8988T (cell line): ENCODE measurements around the gene EYS.
"Not testable (repeated sequence)": the region's sequence is repeated elsewhere in the genome, so short reads cannot be mapped to it uniquely, and the experiment has no call there.

ENCODE experiments used
- DNase-seq: peaks from one replicate; pipeline ENCODE4 v3.0.0; 2011

EYS gene

GRCh38 chr6:64083261-64083660 is 1623.8 kb downstream of the EYS start:
- no peak for DNase-seq

- DNase-seq, result no peak
Measured at GRCh38 chr6:64081453-64081852, 1625.6 kb downstream of the EYS start.

- DNase-seq, result no peak
Measured at GRCh38 chr6:64074981-64075380, 1632.0 kb downstream of the EYS start.

- no peak for DNase-seq
Measured at GRCh38 chr6:64072686-64073085, 1634.3 kb downstream of the EYS start.

- no peak for DNase-seq
Measured at GRCh38 chr6:64064919-64065318, 1642.1 kb downstream of the EYS start.

- DNase-seq, result no peak
Measured at GRCh38 chr6:64062960-64063683, 1643.9 kb downstream of the EYS start.

GRCh38 chr6:64054861-64055260 is 1652.2 kb downstream of the EYS start:
- DNase-seq, result no peak

GRCh38 chr6:64050590-64050989 is 1656.4 kb downstream of the EYS start:
- DNase-seq, result no peak

GRCh38 chr6:64049736-64050135 is 1657.3 kb downstream of the EYS start:
- DNase-seq, result no peak

GRCh38 chr6:64046746-64047208 is 1660.2 kb downstream of the EYS start:
- DNase-seq, result no peak

- DNase-seq, result no peak
Measured at GRCh38 chr6:64041373-64041772, 1665.7 kb downstream of the EYS start.

- DNase-seq, result no peak
Measured at GRCh38 chr6:64040113-64040512, 1666.9 kb downstream of the EYS start.

GRCh38 chr6:64037427-64037826 is 1669.6 kb downstream of the EYS start:
- DNase-seq, result no peak

GRCh38 chr6:64034910-64035655 is 1671.9 kb downstream of the EYS start:
- no peak for DNase-seq

GRCh38 chr6:64034291-64034690 is 1672.7 kb downstream of the EYS start:
- no peak for DNase-seq

- not testable (repeated sequence) for DNase-seq
Measured at GRCh38 chr6:64030950-64031618, 1675.9 kb downstream of the EYS start.

GRCh38 chr6:64023693-64024092 is 1683.3 kb downstream of the EYS start:
- DNase-seq, result no peak

- DNase-seq, result no peak
Measured at GRCh38 chr6:64014595-64014994, 1692.4 kb downstream of the EYS start.

- DNase-seq, result no peak
Measured at GRCh38 chr6:64013011-64013410, 1694.0 kb downstream of the EYS start.

- no peak for DNase-seq
Measured at GRCh38 chr6:64012351-64013001, 1694.5 kb downstream of the EYS start.

- DNase-seq, result no peak
Measured at GRCh38 chr6:64010666-64011065, 1696.4 kb downstream of the EYS start.

- DNase-seq, result no peak
Measured at GRCh38 chr6:64010010-64010409, 1697.0 kb downstream of the EYS start.

GRCh38 chr6:64006246-64006645 is 1700.8 kb downstream of the EYS start:
- no peak for DNase-seq
